Measurements from ENCODE around the gene SBF2.

GRCh38 chr11:9825895-9826294 lies 468.1 kb downstream of the SBF2 start:
- TF ChIP-seq TAF1 (IDR thresholded peaks at IDR 0.05; ENCODE audit: borderline replicate concordance, insufficient read depth, low read length) = no peak
- TF ChIP-seq POLR2AphosphoS5 (IDR thresholded peaks at IDR 0.05; ENCODE audit: low read depth, low read length) = no peak
- TF ChIP-seq REST (IDR thresholded peaks at IDR 0.05; ENCODE audit: insufficient read depth in 1 of 2, low read depth in 2 of 2, low read length in 2 of 2) = no peak
- no peak for TF ChIP-seq SIN3A (IDR thresholded peaks at IDR 0.05; ENCODE audit: borderline replicate concordance, insufficient read depth, low read length)

Measured in PFSK-1 (cell line).